Peyer's patch (tissue), 4 donors: ENCODE measurements around the gene CDC42EP5.

ENCODE experiments used
- POLR2A ChIP-seq, 2 donors: fragments of 450-650 bp; IDR thresholded peaks; one replicate each; pipeline ENCODE4 v1.5.1; 2017; ENCODE audit warnings: antibody characterized with exemption in 2 of 2, mild to moderate bottlenecking in 2 of 2, moderate library complexity in 2 of 2
- TF ChIP-seq, protein P1 (sequence below), 6 experiments: fragments of 450-650 bp in 4 of 6; fragments of 200-600 bp in 2 of 6; sonication (generic) in 1 of 6; IDR thresholded peaks; one replicate each; pipeline ENCODE4 v1.5.1; 2017 to 2019; ENCODE audit warnings: antibody characterized with exemption in 6 of 6, mild to moderate bottlenecking in 3 of 6, moderate library complexity in 1 of 6

DNA sequence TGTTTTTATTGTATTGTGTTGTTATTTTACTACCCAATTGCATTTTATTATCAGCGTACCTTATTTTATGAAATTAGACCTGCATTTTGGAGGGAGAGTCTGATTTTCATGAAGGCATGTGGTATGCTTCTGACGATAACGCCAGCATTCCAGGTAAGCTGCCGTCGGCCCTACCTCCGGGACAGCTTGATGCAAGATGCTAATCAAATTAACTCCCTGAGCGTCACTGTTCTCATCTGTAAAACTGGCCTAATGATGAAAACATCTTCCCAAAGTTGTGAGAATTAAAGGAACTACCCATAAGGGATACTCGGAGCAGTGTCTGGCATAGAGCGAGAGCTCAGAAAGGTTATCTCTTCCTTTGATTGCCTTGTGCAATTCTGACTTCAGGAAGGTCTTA is 16.7 kb upstream of the CDC42EP5 start:
- TF ChIP-seq, protein P1, sequence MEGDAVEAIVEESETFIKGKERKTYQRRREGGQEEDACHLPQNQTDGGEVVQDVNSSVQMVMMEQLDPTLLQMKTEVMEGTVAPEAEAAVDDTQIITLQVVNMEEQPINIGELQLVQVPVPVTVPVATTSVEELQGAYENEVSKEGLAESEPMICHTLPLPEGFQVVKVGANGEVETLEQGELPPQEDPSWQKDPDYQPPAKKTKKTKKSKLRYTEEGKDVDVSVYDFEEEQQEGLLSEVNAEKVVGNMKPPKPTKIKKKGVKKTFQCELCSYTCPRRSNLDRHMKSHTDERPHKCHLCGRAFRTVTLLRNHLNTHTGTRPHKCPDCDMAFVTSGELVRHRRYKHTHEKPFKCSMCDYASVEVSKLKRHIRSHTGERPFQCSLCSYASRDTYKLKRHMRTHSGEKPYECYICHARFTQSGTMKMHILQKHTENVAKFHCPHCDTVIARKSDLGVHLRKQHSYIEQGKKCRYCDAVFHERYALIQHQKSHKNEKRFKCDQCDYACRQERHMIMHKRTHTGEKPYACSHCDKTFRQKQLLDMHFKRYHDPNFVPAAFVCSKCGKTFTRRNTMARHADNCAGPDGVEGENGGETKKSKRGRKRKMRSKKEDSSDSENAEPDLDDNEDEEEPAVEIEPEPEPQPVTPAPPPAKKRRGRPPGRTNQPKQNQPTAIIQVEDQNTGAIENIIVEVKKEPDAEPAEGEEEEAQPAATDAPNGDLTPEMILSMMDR (IDR thresholded peaks at IDR 0.05): no peak
- no peak for TF ChIP-seq POLR2A (IDR thresholded peaks at IDR 0.05)
